OCI-LY7 (cell line): ENCODE results near the gene TPST2.
A peak's percentile ranks its signal among the peaks of the same experiment; 100 is the strongest.

Source experiments
- CTCF ChIP-seq: fragments of 200-600 bp; sonication (generic); conservative IDR thresholded peaks from 2 replicates; pipeline ENCODE4 v1.5.1; 2014; ENCODE audit warnings: mild to moderate bottlenecking, antibody characterized with exemption, low read length, moderate library complexity, mixed read lengths
- EZH2phosphoT487 ChIP-seq: fragments of 200-600 bp; sonication (generic); IDR thresholded peaks from 2 replicates; pipeline ENCODE4 v1.6.1; 2018; ENCODE audit warnings: low read depth, borderline replicate concordance, mild to moderate bottlenecking, mixed run types, antibody characterized with exemption, low read length, moderate library complexity, mixed read lengths

- TF ChIP-seq CTCF = 0 out of 2 replicates have a peak, but pooled peaks have one; percentile 30
- no peak for TF ChIP-seq EZH2phosphoT487
Observed at GRCh38 chr22:26481694-26482093, 108.2 kb downstream of the TPST2 start.
